Adipocyte (in vitro differentiated cells): Measurements from ENCODE around the gene EDN2.

Experiments
- DNase-seq: peaks from one replicate; pipeline ENCODE4 v3.0.0-alpha.2; 2015; ENCODE audit warnings: low read depth
- H3K27me3 ChIP-seq: replicated peaks from 2 replicates; pipeline ENCODE4 v1.7.0; 2013; ENCODE audit warnings: mild to moderate bottlenecking, low read length, moderate library complexity; ENCODE audit not compliant: control insufficient read depth, insufficient read depth
- H3K36me3 ChIP-seq: 2 replicates; pipeline ENCODE4 v1.7.0; 2013; ENCODE audit warnings: low read length, mild to moderate bottlenecking, moderate library complexity; ENCODE audit not compliant: control insufficient read depth, insufficient read depth, severe bottlenecking
- H3K4me1 ChIP-seq: 2 replicates; pipeline ENCODE4 v1.7.0; 2013; ENCODE audit warnings: mild to moderate bottlenecking, low read length, moderate library complexity; ENCODE audit not compliant: control insufficient read depth, insufficient read depth
- H3K4me3 ChIP-seq: 2 replicates; pipeline ENCODE4 v1.7.0; 2013; ENCODE audit warnings: mild to moderate bottlenecking, low read length, moderate library complexity
- H3K9ac ChIP-seq: 2 replicates; pipeline ENCODE4 v1.7.0; 2013; ENCODE audit warnings: mild to moderate bottlenecking, low read length, moderate library complexity
- H3K9me3 ChIP-seq: 2 replicates; pipeline ENCODE4 v1.7.0; 2013; ENCODE audit warnings: mild to moderate bottlenecking, low read length, moderate library complexity; ENCODE audit not compliant: control insufficient read depth

EDN2 gene

GRCh38 chr1:41484402-41485241, at the start of gene EDN2:
TSS of gene EDN2 (minus strand) at chr1:41484683. CDS start at chr1:41484601, 82 bp downstream.
- Histone ChIP-seq H3K9ac (no peak within 1 kb of the TSS), H3K4me1 (peaks cover 10% of the 10 kb centered on the region), H3K4me3 (no peak within 1 kb of the TSS), H3K27me3 (peaks cover 15% of the 10 kb centered on the region), H3K36me3 (no peaks in the 10 kb centered on the region), H3K9me3 (no peaks in the 10 kb centered on the region)
- no peak for DNase-seq

- no peaks in the 10 kb centered on the region for H3K36me3 ChIP-seq
- H3K9ac ChIP-seq = no peak overlapping the region
- peaks cover 19% of the 10 kb centered on the region for H3K4me1 ChIP-seq
- H3K9me3 ChIP-seq = no peaks in the 10 kb centered on the region
- no peak for DNase-seq
- H3K27me3 ChIP-seq = peaks cover 22% of the 10 kb centered on the region
- H3K4me3 ChIP-seq = no peak overlapping the region
Observed at GRCh38 chr1:41533731-41534080, 49.2 kb upstream of the EDN2 start.

GRCh38 chr1:41533016-41533730, 48.7 kb upstream of the EDN2 start:
- H3K4me1 ChIP-seq = peaks cover 16% of the 10 kb centered on the region
- H3K9ac ChIP-seq = no peak overlapping the region
- no peak overlapping the region for H3K4me3 ChIP-seq
- H3K36me3 ChIP-seq = no peaks in the 10 kb centered on the region
- no peak for DNase-seq
- no peaks in the 10 kb centered on the region for H3K9me3 ChIP-seq
- H3K27me3 ChIP-seq = peaks cover 22% of the 10 kb centered on the region

- H3K4me3 ChIP-seq = no peak overlapping the region
- no peak for DNase-seq
- no peaks in the 10 kb centered on the region for H3K9me3 ChIP-seq
- peaks cover 22% of the 10 kb centered on the region for H3K27me3 ChIP-seq
- H3K4me1 ChIP-seq = peaks cover 8% of the 10 kb centered on the region
- H3K36me3 ChIP-seq = no peaks in the 10 kb centered on the region
- no peak overlapping the region for H3K9ac ChIP-seq
Observed at GRCh38 chr1:41532206-41532975, 47.9 kb upstream of the EDN2 start.

- Histone ChIP-seq H3K4me1 (no peaks in the 10 kb centered on the region), H3K36me3 (no peaks in the 10 kb centered on the region), H3K9ac (no peak overlapping the region), H3K27me3 (peaks cover 22% of the 10 kb centered on the region), H3K4me3 (no peak overlapping the region), H3K9me3 (no peaks in the 10 kb centered on the region)
- DNase-seq = no peak
Observed at GRCh38 chr1:41530411-41530810, 45.9 kb upstream of the EDN2 start.

- peaks cover 22% of the 10 kb centered on the region for H3K27me3 ChIP-seq
- no peaks in the 10 kb centered on the region for H3K9me3 ChIP-seq
- H3K36me3 ChIP-seq = no peaks in the 10 kb centered on the region
- H3K9ac ChIP-seq = no peak overlapping the region
- no peak overlapping the region for H3K4me3 ChIP-seq
- no peaks in the 10 kb centered on the region for H3K4me1 ChIP-seq
- DNase-seq = no peak
Observed at GRCh38 chr1:41529621-41530395, 45.3 kb upstream of the EDN2 start.

- no peak overlapping the region for H3K4me3 ChIP-seq
- H3K27me3 ChIP-seq = peaks cover 15% of the 10 kb centered on the region
- no peaks in the 10 kb centered on the region for H3K9me3 ChIP-seq
- H3K4me1 ChIP-seq = no peaks in the 10 kb centered on the region
- no peak for DNase-seq
- no peak overlapping the region for H3K9ac ChIP-seq
- no peaks in the 10 kb centered on the region for H3K36me3 ChIP-seq
Observed at GRCh38 chr1:41528726-41529605, 44.5 kb upstream of the EDN2 start.

GRCh38 chr1:41528106-41528505, 43.6 kb upstream of the EDN2 start:
- Histone ChIP-seq H3K27me3 (peaks cover 9% of the 10 kb centered on the region), H3K36me3 (no peaks in the 10 kb centered on the region), H3K4me3 (no peak overlapping the region), H3K4me1 (no peaks in the 10 kb centered on the region), H3K9me3 (no peaks in the 10 kb centered on the region), H3K9ac (no peak overlapping the region)
- DNase-seq = no peak

GRCh38 chr1:41526956-41527561, 42.6 kb upstream of the EDN2 start:
- no peak overlapping the region for H3K4me3 ChIP-seq
- H3K27me3 ChIP-seq = peaks cover 4% of the 10 kb centered on the region
- H3K36me3 ChIP-seq = no peaks in the 10 kb centered on the region
- no peaks in the 10 kb centered on the region for H3K9me3 ChIP-seq
- H3K9ac ChIP-seq = no peak overlapping the region
- no peaks in the 10 kb centered on the region for H3K4me1 ChIP-seq
- no peak for DNase-seq
